COLO829 (cell line): ENCODE results near the gene LPIN1.
"Not testable (repeated sequence)": the region's sequence is repeated elsewhere in the genome, so short reads cannot be mapped to it uniquely, and the experiment has no call there.

Experiments
- DNase-seq: peaks from one replicate; pipeline ENCODE4 v3.0.0; 2012; ENCODE audit warnings: low spot score

The LPIN1 gene

DNA sequence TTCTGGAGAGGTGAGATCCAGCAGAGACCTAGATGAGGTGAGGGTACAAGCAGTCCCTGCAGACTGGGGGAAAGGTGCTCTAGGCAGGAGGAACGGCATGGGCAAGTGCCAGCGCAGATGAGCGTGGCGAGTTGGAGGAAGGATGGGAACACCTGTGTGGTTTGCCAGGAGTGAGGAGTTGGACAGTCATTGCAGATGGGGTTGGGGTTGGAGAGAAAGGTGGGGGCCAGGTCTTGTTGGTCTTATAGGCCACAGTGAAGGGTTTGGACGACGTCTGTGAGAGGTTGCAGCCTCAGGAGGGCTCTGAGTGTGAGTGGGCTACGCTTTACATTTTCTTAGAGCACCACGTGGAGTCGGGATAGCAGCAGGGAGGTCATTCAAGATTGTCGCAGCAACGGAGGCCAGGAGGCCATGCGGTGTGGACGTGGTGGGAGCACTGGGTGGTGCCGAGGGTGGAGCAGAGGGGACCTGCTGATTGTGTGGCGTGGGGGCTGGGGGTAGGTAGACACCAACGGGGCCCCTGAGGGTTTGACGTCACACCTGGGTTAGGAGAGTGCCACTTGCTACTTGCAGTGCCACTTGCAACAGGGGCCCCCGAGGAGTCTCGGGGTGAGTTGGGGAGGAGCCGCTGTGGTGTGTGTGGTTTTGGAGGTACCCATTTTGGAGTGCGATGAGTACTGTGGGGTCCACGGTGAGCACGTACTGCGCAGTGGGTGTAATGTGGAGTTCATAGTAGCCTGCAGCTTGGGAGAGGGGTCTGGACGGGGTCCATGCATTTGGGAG, 66.2 kb downstream of the LPIN1 start:
- DNase-seq: no peak

DNA sequence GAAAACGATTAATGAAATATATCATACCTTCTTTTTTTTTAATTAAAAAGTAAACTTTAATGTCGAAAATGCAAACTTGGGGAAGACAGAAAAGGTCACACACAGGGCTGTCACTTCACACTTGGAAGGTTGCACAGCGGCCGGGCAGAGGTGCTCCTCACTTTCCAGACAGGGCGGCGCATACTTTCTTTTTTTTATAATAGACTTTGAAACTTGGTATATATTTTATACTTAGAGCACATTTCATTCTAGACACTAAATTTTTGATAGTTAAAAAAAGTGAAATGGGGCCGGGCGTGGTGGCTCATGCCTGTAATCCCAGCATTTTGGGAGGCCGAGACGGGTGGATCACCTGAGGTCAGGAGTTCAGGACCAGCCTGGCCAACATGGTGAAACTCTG, 66.9 kb downstream of the LPIN1 start:
- DNase-seq: not testable (repeated sequence)

DNA sequence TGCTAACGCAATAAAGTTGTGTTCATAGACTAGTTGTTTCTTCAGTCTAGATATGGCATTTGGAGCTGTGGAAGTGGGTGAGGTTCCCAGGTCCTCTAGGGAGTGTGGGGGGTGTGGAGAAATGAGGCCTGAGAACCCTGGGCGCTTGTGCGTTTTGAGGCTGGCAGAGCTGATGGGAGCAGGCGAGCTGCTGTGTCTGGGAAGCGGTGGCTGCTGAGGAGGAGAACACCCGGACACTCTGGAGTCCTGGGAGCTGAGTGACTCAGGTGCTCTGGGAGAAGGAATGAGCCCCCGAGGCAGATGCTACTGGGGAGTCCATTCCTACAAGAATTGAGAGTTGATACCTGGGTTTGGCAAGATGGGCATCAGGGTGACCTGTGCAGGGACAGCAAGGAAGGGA, 67.5 kb downstream of the LPIN1 start:
- DNase-seq: no peak

DNA sequence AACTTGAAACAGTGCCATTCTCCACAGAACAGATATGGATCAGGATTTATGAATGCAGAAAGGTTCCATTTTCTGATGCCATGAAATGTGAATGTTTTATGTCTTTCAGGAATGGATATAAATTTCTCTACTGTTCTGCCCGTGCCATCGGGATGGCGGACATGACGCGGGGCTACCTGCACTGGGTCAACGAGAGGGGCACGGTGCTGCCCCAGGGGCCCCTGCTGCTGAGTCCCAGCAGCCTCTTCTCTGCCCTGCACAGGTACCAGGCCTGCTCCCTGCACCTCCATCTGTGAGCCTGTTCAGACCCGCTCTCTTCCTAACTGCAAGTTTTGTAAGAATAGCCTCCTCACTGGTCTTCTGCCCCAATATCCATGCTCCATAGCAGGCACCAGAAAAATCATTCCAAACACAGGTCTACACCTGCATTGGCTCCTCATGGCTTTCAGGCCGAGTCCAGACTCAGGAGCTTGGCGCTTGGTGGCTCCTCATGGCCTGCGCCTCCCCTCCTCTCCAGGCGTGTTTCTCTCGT, 68.6 kb downstream of the LPIN1 start:
- DNase-seq: no peak

DNA sequence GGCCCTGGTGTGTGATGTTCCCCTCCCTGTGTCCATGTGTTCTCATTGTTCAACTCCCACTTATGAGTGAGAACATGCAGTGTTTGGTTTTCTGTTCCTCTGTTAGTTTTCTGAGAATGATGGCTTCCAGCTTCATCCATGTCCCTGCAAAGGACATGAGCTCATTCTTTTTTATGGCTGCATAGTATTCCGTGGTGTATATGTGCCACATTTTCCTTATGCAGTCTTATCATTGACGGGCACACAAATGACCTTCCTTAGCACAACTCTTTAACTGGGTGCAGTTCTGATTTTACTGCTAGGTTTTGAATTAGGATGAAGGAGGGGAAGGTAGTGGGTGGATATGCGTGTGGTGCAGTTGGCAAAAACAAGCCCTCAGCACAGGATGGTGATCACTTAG, 70.5 kb downstream of the LPIN1 start:
- DNase-seq: not testable (repeated sequence)

DNA sequence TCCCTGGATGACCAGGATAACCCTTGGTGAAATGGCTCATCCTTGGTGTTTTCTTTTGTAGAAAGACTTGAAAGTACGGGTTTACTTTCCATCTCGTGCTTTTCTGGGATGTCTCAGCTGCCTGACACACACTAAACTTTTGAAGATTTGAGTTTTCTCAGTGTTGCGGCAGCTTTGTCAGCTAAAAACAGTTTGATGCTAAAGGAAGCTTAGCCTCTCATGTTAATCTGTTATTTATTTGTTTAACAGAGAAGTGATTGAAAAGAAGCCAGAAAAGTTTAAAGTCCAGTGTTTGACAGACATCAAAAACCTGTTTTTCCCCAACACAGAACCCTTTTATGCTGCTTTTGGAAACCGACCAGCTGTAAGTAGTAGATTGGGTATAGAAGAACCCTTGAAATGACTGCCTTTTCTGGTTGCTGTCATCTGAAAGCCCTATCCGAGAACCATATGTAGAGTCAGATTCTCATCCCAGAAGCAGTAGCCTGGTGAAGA, 72.8 kb downstream of the LPIN1 start:
- peak; percentile 69 for DNase-seq

DNA sequence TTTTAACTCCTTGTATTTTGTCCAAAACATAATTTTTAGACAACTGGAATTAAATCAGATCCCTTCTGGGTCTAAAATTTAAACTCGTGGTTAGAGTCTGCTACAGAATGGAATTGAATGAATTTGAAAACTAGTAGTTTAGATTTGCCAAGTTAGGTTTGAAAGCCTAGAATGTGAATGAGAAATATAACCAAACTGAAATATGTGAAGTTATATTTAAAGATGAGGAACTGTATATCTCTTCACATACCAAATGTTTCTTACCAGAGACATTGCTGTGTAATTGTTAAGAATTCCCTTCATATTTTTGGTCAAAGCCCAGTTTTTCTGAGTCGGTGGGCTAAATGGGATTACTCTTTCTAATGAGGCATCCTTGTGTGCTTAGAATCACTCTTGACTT, 74.2 kb downstream of the LPIN1 start:
- no peak for DNase-seq

DNA sequence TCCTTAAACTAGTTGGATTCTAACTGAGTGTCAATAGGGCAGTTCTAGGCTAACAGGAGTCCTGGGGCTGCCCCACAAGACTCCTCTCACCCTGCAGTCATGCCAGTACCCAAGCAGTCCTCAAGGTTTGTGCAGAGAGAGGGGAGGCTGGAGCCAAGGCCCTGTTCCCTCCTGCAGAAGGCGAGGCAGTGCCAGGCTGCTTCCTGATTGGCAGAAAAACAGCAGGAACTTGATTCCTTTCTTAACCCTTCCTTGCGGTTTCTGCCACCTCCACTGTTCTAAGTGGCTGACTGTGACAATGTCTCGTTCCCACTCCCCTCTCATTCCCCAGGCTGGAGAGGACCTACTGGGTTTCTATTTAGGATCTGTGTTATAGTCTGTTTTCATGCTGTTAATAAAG, 75.3 kb downstream of the LPIN1 start:
- DNase-seq: no peak

DNA sequence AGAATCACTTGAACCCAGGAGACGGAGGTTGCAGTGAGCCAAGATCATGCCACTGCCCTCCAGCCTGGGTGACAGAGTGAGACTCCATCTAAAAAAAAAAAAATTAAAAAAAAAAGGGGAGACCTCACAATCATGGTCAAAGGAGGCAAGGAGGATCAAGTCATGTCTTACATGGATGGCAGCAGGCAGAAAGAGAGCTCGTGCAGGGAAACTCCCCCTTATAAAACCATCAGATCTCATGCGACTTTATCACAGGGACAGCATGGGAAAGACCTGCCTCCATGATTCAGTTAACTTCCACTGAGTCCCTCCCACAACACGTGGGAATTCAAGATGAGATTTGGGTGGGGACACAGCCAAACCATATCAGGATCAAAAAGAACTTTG, 75.9 kb downstream of the LPIN1 start:
- not testable (repeated sequence) for DNase-seq

DNA sequence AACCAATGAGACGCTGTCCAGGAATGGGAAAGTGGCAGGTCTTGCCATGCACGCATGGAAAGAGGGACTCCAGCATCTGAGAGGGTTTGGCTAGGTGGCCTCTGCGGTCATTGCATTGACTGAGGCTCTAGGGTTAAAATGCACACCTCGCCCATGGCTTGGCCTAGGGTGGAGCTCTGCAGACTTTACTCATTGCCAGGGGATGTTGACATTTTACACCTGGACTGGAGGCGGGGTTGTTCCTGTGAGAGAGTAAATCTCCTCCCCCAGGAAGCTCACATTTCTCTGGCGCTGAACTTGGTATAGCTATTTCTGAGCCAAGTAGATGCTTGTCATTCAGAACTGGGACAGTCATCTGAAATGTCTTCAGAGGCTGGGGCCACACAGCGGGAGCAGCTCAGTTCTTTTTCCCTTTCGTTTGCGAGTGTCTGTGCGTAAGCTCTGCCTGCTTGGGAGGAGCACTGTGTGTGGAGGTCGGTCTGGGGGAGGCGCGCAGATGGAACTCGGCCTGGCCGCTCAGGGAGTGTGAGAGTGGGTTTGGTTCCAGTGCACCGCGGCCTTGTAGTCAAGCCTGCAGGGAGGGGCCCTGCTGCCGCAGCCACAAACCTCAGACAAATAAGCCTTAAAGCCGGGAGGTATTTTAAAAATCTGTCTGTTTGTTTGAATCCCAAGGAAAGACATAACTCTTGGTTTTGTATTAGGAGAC, 76.5 kb downstream of the LPIN1 start:
- DNase-seq: no peak

DNA sequence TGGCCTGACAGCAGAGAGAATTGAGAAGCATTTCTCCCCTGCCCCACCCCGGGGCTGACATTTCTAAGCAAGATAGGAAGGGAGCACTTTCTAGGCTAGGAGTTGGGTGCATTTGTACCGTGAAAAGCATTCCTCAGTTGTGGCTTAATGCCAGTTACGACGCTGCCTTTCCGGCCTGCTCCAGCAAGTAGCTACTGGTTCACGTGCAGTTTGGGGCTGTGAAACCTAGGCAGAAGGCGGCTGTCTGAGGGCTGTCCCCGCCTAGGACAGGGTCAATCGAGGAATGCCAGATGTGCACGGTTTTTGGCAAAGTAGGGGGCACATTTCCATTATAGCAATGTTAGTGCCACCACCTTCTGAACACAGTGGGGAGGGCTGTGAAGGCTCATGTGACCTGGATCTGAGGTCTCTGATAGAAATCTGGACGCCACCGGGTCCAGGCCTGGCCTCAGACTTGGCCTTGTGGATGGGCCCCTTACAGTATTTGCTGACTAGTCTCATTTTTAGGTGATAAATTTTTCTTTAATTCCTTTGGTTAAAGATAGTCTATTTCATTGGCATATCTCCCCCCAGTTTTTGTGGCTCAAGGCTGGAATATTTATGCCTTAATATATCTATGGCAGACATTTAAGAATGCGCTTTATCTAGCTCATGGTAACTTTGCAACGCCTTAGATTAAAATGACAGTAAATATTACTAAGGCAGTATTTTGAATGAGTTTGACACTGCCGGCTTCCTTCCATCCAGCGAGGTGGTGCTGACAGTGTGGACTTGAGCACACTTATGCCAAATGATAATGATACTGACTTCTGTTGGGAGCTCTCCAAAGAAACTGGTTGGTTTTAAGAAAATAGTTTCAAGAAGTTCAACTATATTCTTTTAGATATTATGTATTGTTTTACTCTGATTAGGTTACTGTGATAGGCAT, 78.7 kb downstream of the LPIN1 start:
- no peak for DNase-seq

DNA sequence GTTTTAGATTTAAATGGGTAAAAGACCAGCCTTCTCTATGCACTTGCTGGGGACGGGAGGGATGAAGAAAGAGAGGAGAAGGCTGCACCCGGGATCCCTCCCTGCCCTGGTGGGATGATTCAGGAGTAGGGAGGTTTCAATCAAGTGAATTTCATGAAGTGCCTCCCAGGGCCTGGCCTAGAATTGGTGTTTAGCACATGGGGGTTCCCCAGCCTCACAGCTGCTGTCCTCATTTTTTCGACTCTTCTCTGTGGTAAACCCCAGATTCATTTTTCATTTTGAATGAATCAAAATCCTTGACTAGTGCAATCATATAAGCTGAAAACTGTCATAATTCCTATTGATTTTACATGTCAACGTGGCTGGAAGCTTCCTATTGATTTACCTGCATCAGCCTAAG, 81.1 kb downstream of the LPIN1 start:
- no peak for DNase-seq

DNA sequence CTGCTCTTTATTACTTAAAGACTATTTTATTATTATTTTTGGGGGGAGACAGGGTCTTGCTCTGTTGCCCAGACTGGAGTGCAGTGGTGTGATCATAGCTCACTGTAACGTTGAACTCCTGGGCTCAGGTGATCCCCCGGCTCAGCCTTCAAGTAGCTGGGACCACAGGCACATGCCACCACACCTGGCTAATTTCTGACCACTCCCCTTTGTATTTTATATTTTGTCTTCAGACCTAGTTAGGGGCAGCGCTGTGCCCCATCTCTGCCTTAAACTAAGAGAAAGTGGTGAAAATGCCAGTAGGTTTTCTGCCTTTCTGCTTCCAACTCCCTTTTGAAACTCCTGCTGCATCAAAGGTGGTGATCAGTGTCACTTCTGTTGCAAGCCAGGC, 82.5 kb downstream of the LPIN1 start:
- no peak for DNase-seq

DNA sequence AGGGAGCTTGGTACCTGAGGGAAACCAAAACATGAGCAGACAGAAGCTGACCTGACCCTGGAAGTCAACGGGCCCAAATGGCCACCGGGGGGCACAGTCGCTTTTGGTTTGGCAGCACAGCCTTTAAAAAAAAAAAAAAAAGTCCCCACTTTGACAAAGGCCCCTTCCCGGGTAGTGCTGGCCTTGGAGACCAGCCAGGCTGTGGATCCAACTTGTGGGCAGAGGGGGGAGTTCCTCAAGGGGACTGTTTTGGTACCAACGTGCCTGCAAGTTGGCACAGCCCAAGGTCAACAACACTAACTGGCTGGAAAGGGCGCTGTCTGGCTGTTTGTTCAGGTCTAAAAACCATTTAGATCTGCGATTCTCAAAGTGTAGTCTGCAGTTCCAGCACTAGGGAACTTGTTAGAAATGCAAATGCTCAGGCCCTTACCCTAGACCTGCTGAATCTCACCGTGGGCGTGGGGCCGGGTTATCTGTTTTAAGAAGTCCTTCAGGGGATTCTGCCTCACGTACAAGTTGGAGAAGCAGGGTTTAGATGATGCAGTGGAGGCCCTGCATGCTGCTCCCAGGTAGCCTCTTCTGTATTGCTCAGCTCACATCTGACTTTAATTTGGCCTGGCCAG, 83.0 kb downstream of the LPIN1 start:
- DNase-seq: peak; percentile 65

DNA sequence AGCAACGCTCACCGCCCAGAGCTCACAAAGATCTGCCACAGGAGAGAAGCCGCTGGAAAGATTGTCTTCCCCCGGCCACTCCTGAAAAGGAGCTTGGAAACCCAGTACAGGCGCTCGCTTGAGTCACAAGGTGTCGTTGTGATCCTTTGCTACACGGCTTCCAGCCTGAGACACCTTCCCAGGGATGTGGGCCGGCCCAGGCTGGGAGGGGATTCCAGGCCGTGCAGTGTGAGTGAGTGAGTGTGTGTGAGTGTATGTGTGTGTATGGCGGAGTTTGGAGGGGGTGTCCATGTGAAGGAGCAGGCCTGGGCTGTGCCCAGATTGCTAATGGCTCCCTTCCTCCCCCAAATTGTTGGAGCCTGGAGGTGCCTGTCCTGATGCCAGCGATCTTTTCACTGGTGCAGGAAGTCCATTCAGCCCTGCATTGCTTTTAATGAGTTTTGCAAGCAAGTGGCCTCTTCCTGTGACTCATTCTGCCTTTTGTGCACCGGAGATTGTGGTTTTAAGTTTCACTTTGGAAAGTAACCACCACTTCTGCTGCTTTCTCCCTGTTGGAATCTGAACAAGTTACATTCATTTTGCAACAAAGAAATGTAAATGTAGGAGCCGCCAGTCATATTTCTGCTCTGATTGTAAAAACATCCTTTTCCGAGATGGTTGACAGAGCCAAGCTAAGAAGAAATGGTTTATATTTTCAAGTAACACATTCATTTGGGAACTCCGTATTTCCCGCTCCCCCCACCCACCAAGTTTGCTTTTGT, 83.7 kb downstream of the LPIN1 start:
- DNase-seq: peak; percentile 97

DNA sequence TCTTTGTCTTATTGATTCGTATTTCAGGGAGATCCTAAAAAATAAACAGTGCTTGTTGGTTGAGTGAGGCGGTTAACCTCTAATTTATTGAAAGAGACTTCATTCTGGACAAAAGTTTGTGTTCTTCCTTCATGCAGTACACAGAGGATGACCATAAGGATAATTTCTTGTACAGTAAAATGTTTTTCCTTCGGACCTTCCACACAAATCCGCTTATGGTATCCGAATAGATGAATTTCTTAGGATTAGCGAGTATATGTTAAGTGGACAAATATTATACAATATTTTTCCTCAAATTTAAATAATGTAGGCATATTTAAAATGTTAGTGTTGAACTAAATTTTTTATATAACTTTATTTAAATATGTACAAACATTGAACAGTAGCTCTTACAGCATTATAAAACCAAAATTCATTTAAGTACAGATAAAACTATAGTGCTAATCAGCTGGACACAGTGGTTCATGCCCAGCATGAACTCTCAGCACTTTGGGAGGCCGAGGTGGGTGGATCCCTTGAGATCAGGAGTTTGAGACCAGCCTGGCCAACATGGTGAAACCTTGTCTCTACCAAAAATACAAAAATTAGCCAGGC, 84.4 kb downstream of the LPIN1 start:
- no peak for DNase-seq

DNA sequence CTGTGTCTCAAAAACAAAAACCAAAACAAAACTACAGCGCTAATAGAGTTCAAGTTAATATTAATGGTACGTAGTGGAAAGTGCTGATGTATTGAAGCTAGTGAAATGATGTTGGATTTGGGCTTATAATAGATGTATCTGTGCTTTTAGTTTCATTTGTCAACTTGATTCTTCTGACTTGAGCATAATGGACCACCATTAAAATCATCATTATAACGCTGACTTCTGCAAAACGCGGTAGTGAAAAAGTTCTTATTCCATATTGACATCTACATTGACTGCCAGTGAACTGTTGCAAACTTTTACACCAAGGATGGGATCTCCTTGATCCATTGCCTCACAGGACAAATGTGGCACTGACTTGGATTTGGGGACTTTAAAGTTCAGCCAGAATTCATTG, 85.0 kb downstream of the LPIN1 start:
- no peak for DNase-seq

DNA sequence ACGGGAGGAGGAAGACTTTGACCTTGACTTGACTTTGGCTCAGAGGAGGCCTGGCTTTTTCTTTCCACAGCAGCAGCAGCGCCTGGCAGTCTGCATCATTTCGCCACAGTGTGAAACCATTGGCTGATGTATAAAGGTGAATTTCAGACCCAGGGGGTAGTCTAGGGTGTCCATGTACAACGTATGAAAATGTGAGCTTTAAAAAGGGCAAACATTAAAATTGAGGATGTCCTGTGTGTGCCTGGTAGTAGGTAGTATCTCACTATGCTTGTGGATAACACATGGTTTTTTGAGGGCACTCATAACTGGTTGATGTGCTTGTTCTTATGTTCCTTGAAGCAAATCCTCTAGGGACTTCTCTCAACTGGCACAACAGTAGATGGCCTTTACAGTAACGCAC, 86.1 kb downstream of the LPIN1 start:
- no peak for DNase-seq

DNA sequence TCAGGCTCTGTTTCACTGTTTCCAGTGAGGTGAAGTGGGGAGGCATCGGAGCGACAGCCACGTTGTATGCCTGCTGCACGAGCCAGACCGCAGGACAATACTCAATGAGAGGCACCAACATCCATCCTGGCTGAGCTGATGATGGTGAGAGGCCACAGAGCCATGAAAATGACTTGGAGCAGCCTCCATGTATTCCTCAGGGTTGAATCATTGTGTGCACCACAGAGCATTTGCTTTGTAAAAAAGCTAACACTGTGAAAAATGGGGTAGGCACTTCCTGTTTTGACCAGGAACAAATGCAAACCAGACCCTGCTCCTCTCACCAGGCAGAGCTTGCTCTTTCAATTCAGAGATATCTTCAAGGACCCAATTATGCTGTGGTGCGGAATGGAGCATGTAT, 87.2 kb downstream of the LPIN1 start:
- no peak for DNase-seq

DNA sequence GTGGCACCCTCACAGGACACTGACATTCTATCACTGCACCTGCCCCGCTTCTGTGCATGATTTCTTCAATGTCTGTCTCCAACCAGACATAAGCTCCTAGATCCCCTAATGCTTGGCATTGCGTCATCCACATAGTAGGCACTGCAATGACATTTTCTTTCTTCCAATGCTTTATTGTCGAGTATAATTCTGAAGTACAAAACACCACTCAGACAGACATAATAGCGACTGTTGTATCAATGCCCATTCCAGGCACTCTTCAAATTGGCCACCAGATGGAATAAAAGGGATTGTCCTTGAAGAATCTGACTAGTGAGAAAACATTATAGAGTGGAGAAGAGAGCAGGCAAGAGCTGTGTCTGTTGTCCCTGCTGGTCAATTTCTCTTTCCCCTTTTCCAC, 89.0 kb downstream of the LPIN1 start:
- peak; percentile 11 for DNase-seq
